Muscle layer of duodenum (tissue), 2 donors: ENCODE data around the gene LAMA2.

Experiments
- H3K27ac ChIP-seq: one replicate; pipeline ENCODE4 v1.7.0; 2013; ENCODE audit warnings: mild to moderate bottlenecking, low read length
- H3K27me3 ChIP-seq: one replicate; pipeline ENCODE4 v1.7.0; 2013; ENCODE audit warnings: low read depth, mild to moderate bottlenecking, control low read depth, low read length
- H3K36me3 ChIP-seq, 2 donors: one replicate each; pipeline ENCODE4 v1.7.0; 2013; ENCODE audit warnings: low read length in 2 of 2, control low read depth in 1 of 2, mild to moderate bottlenecking in 1 of 2; ENCODE audit not compliant: insufficient read depth in 2 of 2, control insufficient read depth in 1 of 2
- H3K4me1 ChIP-seq, 2 donors: one replicate each; pipeline ENCODE4 v1.7.0; 2013; ENCODE audit warnings: low read length in 2 of 2, mild to moderate bottlenecking in 2 of 2, control low read depth in 1 of 2, moderate library complexity in 1 of 2; ENCODE audit not compliant: insufficient read depth in 2 of 2, control insufficient read depth in 1 of 2
- H3K4me3 ChIP-seq, 2 donors: one replicate each; pipeline ENCODE4 v1.7.0; 2013; ENCODE audit warnings: low read length in 2 of 2, low read depth in 1 of 2, mild to moderate bottlenecking in 1 of 2
- H3K9me3 ChIP-seq, 2 donors: one replicate each; pipeline ENCODE4 v1.7.0; 2013; ENCODE audit warnings: low read length in 2 of 2, control low read depth in 1 of 2, mild to moderate bottlenecking in 1 of 2; ENCODE audit not compliant: control insufficient read depth in 1 of 2
- donor health status: healthy.

LAMA2 gene

GRCh38 chr6:128882991-128883611 lies at the start of gene LAMA2:
Gene LAMA2 (plus strand): TSS chr6:128883138. CDS start chr6:128883246, 108 bp downstream.
- Histone ChIP-seq H3K27ac (peak within 1 kb of the TSS; percentile 65), H3K4me3 (peak within 1 kb of the TSS; percentile 74 to 79), H3K9me3 (no peaks in the 10 kb centered on the region), H3K27me3 (no peaks in the 10 kb centered on the region), H3K4me1 (peaks cover 3 to 5% of the 10 kb centered on the region in 2 donors), H3K36me3 (no peaks in the 10 kb centered on the region)

GRCh38 chr6:128836761-128837160 lies 46.2 kb upstream of the LAMA2 start:
- Histone ChIP-seq H3K27me3 (no peaks in the 10 kb centered on the region), H3K27ac (no peak overlapping the region)

GRCh38 chr6:128841518-128841917 lies 41.4 kb upstream of the LAMA2 start:
- Histone ChIP-seq H3K36me3 (no peaks in the 10 kb centered on the region), H3K27ac (no peak overlapping the region), H3K27me3 (no peaks in the 10 kb centered on the region), H3K4me3 (no peak overlapping the region), H3K9me3 (no peaks in the 10 kb centered on the region), H3K4me1 (no peaks in the 10 kb centered on the region)

More at GRCh38 chr6:128836761-128837160, 46.2 kb upstream of the LAMA2 start:
- no peaks in the 10 kb centered on the region for H3K4me1 ChIP-seq
- no peaks in the 10 kb centered on the region for H3K9me3 ChIP-seq
- no peak overlapping the region for H3K4me3 ChIP-seq
- H3K36me3 ChIP-seq: no peaks in the 10 kb centered on the region

GRCh38 chr6:128844598-128844997 lies 38.3 kb upstream of the LAMA2 start:
- Histone ChIP-seq H3K4me1 (no peaks in the 10 kb centered on the region), H3K9me3 (no peaks in the 10 kb centered on the region), H3K36me3 (no peaks in the 10 kb centered on the region), H3K27ac (no peak overlapping the region), H3K4me3 (no peak overlapping the region), H3K27me3 (no peaks in the 10 kb centered on the region)

- Histone ChIP-seq H3K27me3 (no peaks in the 10 kb centered on the region), H3K36me3 (no peaks in the 10 kb centered on the region), H3K4me1 (no peaks in the 10 kb centered on the region), H3K27ac (no peak overlapping the region), H3K4me3 (no peak overlapping the region), H3K9me3 (no peaks in the 10 kb centered on the region)
These were observed 35.3 kb upstream of the LAMA2 start for GRCh38 chr6:128847431-128848210.

GRCh38 chr6:128848212-128848935 lies 34.6 kb upstream of the LAMA2 start:
- Histone ChIP-seq H3K4me1 (no peaks in the 10 kb centered on the region), H3K4me3 (no peak overlapping the region), H3K27ac (no peak overlapping the region), H3K27me3 (no peaks in the 10 kb centered on the region), H3K9me3 (no peaks in the 10 kb centered on the region), H3K36me3 (no peaks in the 10 kb centered on the region)

GRCh38 chr6:128855581-128856085 lies 27.3 kb upstream of the LAMA2 start:
- no peak overlapping the region for H3K4me3 ChIP-seq
- H3K4me1 ChIP-seq: no peaks in the 10 kb centered on the region
- no peak overlapping the region for H3K27ac ChIP-seq
- H3K27me3 ChIP-seq: no peaks in the 10 kb centered on the region
- no peaks in the 10 kb centered on the region for H3K36me3 ChIP-seq
- H3K9me3 ChIP-seq: no peaks in the 10 kb centered on the region

GRCh38 chr6:128857806-128858205 lies 25.1 kb upstream of the LAMA2 start:
- H3K4me1 ChIP-seq: no peaks in the 10 kb centered on the region
- H3K27ac ChIP-seq: no peak overlapping the region
- H3K9me3 ChIP-seq: peaks cover 0 to 11% of the 10 kb centered on the region in 2 donors
- H3K36me3 ChIP-seq: no peaks in the 10 kb centered on the region
- H3K27me3 ChIP-seq: no peaks in the 10 kb centered on the region
- no peak overlapping the region for H3K4me3 ChIP-seq

GRCh38 chr6:128860782-128861181 lies 22.2 kb upstream of the LAMA2 start:
- Histone ChIP-seq H3K27me3 (no peaks in the 10 kb centered on the region), H3K36me3 (no peaks in the 10 kb centered on the region), H3K4me3 (no peak overlapping the region), H3K9me3 (peaks cover 0 to 11% of the 10 kb centered on the region in 2 donors), H3K27ac (no peak overlapping the region), H3K4me1 (no peaks in the 10 kb centered on the region)

GRCh38 chr6:128863983-128864382 lies 19.0 kb upstream of the LAMA2 start:
- no peaks in the 10 kb centered on the region for H3K36me3 ChIP-seq
- H3K4me3 ChIP-seq: no peak overlapping the region
- no peaks in the 10 kb centered on the region for H3K4me1 ChIP-seq
- H3K9me3 ChIP-seq: peaks cover 0 to 11% of the 10 kb centered on the region in 2 donors
- no peaks in the 10 kb centered on the region for H3K27me3 ChIP-seq
- H3K27ac ChIP-seq: no peak overlapping the region

GRCh38 chr6:128870746-128871145 lies 12.2 kb upstream of the LAMA2 start:
- Histone ChIP-seq H3K9me3 (no peaks in the 10 kb centered on the region), H3K27ac (no peak overlapping the region), H3K4me1 (no peaks in the 10 kb centered on the region), H3K4me3 (no peak overlapping the region), H3K27me3 (no peaks in the 10 kb centered on the region), H3K36me3 (no peaks in the 10 kb centered on the region)
